WERI-Rb-1 (cell line): ENCODE data around the gene KCNG1.

ENCODE experiments used
- DNase-seq: peaks from one replicate; pipeline ENCODE4 v3.0.0-alpha.2; 2020
- H3K27ac ChIP-seq: fragments of 250-450 bp; sonication (Bioruptor Pico); 2 replicates; pipeline ENCODE4 v1.5.1; 2020; ENCODE audit warnings: mild to moderate bottlenecking, moderate library complexity
- H3K27me3 ChIP-seq: fragments of 250-450 bp; sonication (Bioruptor Pico); 2 replicates; pipeline ENCODE4 v1.5.1; 2021; ENCODE audit warnings: mild to moderate bottlenecking, low read depth, moderate library complexity; ENCODE audit not compliant: insufficient read depth, severe bottlenecking
- H3K36me3 ChIP-seq: fragments of 250-450 bp; sonication (Bioruptor Pico); 2 replicates; pipeline ENCODE4 v1.5.1; 2020; ENCODE audit warnings: mild to moderate bottlenecking, moderate library complexity
- H3K4me3 ChIP-seq: 2 replicates; pipeline ENCODE4 v1.5.1; 2011; ENCODE audit warnings: low read depth, mild to moderate bottlenecking, control low read depth, low read length
- H3K9me3 ChIP-seq: fragments of 250-450 bp; sonication (Bioruptor Pico); 2 replicates; pipeline ENCODE4 v1.5.1; 2021; ENCODE audit warnings: mild to moderate bottlenecking, moderate library complexity; ENCODE audit not compliant: severe bottlenecking
- TF ChIP-seq, protein P1 (sequence below): IDR thresholded peaks from 2 replicates; pipeline ENCODE4 v1.5.1; 2011; ENCODE audit warnings: low read depth, mild to moderate bottlenecking, control low read depth, inconsistent platforms, low read length

KCNG1 gene

DNA sequence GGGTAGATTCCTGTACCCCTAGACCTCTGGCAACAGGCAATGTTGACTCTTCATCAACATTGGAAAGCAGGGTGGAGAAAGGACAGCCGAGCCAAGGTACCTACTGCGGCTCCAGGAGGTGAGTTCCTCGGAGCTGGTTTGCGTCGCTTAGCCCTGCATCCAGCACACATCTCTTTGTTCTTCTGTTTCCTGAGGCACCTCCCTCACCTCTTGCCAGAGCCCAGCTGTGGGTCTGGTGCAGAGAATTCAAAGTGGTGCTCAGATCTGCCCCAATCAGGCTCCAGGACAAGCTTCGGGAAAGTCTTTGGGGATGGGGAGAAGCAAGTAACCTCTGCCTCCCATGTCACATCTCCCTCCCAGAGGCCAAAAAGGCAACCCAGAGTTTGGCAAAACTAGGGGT, 2.2 kb downstream of the KCNG1 start:
- Histone ChIP-seq H3K4me3 (no peak overlapping the region), H3K36me3 (no peaks in the 10 kb centered on the region), H3K9me3 (no peaks in the 10 kb centered on the region), H3K27me3 (peaks cover 95% of the 10 kb centered on the region), H3K27ac (no peak overlapping the region)
- TF ChIP-seq, protein P1, sequence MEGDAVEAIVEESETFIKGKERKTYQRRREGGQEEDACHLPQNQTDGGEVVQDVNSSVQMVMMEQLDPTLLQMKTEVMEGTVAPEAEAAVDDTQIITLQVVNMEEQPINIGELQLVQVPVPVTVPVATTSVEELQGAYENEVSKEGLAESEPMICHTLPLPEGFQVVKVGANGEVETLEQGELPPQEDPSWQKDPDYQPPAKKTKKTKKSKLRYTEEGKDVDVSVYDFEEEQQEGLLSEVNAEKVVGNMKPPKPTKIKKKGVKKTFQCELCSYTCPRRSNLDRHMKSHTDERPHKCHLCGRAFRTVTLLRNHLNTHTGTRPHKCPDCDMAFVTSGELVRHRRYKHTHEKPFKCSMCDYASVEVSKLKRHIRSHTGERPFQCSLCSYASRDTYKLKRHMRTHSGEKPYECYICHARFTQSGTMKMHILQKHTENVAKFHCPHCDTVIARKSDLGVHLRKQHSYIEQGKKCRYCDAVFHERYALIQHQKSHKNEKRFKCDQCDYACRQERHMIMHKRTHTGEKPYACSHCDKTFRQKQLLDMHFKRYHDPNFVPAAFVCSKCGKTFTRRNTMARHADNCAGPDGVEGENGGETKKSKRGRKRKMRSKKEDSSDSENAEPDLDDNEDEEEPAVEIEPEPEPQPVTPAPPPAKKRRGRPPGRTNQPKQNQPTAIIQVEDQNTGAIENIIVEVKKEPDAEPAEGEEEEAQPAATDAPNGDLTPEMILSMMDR: no peak
- no peak for DNase-seq

DNA sequence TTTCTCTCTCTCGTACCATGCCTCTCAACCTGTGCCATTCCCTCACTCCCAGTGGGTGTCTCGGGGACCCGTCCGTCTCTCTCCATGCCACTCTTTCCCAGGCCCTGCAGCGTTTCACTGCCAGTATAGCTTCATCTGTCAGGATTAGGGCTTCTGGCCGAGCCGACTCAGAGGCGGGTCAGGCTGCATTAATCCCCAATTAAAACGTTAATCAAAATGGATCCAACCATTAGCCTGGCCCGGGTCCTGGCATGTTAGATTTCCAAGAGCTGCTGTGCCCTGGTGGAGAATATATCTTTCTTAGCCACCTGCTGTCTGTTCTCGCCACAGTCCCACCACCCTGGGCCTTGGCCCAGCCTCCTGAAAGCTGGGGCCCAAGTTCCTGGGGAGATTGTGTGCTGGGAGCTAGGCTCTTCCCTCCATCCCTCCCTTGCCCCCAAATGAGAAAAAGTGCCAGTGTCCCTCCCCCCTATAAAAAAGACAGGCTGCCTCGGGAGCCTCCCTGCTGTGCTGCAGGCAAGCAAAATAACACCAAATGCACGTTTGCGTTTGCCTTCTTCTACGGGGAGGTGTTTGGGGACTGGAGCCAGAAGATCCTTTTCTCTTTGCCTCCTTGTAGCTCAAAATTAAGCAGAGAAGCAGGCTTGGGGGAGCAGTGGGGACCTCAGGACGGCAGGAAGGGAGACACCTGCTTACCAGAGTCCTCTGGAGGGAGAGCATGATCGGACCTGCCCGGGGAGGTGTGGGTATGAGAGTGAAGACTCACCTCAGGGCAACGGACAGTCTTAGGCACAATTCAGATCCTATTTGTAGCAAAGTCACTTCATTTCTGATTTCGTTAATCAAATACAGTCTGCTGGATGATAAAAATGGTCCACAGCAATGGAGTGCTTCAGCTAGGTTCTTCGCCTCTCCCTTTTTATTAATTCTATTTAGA, 3.0 kb downstream of the KCNG1 start:
- Histone ChIP-seq H3K36me3 (no peaks in the 10 kb centered on the region), H3K4me3 (no peak overlapping the region), H3K9me3 (no peaks in the 10 kb centered on the region), H3K27me3 (peaks cover 96% of the 10 kb centered on the region), H3K27ac (no peak overlapping the region)
- TF ChIP-seq, protein P1: no peak
- peak; percentile 31 for DNase-seq

- no peak for DNase-seq
- H3K36me3 ChIP-seq: no peaks in the 10 kb centered on the region
- no peak overlapping the region for H3K27ac ChIP-seq
- no peaks in the 10 kb centered on the region for H3K9me3 ChIP-seq
- TF ChIP-seq, protein P1: no peak
- H3K27me3 ChIP-seq: peaks cover 98% of the 10 kb centered on the region
- no peak overlapping the region for H3K4me3 ChIP-seq
These were observed 5.7 kb downstream of the KCNG1 start for GRCh38 chr20:51017251-51017650.

DNA sequence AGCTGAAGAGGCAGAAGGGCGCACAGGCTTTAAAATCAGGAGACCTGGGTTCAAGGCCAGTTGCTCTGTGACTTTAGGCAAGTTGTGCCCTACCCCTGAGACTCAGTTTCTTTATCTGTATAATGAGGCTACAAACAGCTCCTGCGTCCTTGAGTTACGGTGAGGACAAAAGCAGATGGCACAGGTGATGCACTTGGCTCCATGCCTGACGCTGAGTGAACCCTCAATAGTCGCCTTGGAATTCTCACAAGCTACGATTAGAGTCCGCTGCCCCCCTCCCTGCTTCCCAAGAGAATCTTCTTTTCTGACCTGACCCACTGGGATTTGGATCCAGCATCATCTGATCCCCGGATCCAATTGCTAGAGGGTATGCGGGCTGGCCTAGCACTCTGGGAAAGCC, 6.4 kb downstream of the KCNG1 start:
- no peak for DNase-seq
- TF ChIP-seq, protein P1: no peak
- no peak overlapping the region for H3K27ac ChIP-seq
- no peaks in the 10 kb centered on the region for H3K36me3 ChIP-seq
- H3K9me3 ChIP-seq: no peaks in the 10 kb centered on the region
- peaks cover 98% of the 10 kb centered on the region for H3K27me3 ChIP-seq
- H3K4me3 ChIP-seq: no peak overlapping the region

- TF ChIP-seq, protein P1: peak; percentile 88
- H3K27ac ChIP-seq: no peak overlapping the region
- H3K36me3 ChIP-seq: no peaks in the 10 kb centered on the region
- H3K9me3 ChIP-seq: no peaks in the 10 kb centered on the region
- DNase-seq: peak; percentile 70
- H3K27me3 ChIP-seq: peaks cover 98% of the 10 kb centered on the region
- H3K4me3 ChIP-seq: no peak overlapping the region
These were observed 7.8 kb downstream of the KCNG1 start for GRCh38 chr20:51014797-51015722.
